ENCODE data around the gene ME3.

DNA sequence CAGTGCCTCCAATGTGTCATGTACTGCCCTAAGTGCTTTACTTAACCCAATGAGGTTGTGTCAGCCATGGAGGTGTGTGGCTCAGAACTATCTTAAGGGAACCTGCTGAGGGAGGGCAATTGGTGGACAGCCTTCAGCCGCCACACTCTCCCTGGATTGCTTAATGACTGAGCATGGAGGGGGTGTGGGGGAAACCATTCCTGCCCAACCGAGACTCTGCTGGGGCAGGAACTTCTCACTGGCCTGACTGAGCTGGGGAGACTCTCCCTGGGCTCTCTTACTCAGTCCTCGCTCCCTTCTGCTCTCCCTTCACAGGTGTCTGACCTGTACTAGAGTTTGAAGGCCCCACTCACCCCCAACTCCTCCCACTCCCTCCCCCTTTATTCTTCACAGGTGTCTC is 183.0 kb downstream of the ME3 start:
- TF ChIP-seq, protein P1, sequence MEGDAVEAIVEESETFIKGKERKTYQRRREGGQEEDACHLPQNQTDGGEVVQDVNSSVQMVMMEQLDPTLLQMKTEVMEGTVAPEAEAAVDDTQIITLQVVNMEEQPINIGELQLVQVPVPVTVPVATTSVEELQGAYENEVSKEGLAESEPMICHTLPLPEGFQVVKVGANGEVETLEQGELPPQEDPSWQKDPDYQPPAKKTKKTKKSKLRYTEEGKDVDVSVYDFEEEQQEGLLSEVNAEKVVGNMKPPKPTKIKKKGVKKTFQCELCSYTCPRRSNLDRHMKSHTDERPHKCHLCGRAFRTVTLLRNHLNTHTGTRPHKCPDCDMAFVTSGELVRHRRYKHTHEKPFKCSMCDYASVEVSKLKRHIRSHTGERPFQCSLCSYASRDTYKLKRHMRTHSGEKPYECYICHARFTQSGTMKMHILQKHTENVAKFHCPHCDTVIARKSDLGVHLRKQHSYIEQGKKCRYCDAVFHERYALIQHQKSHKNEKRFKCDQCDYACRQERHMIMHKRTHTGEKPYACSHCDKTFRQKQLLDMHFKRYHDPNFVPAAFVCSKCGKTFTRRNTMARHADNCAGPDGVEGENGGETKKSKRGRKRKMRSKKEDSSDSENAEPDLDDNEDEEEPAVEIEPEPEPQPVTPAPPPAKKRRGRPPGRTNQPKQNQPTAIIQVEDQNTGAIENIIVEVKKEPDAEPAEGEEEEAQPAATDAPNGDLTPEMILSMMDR (IDR thresholded peaks at IDR 0.05) = no peak
- TF ChIP-seq POLR2A (IDR thresholded peaks at IDR 0.05) = no peak
